GM19043 (cell line): ENCODE measurements around the gene CALML3.

Source experiments
- ATAC-seq: cut with Tn5 transposase; IDR thresholded peaks from one replicate; pipeline ENCODE4 v1.9.1; 2021; ENCODE audit warnings: low read depth; ENCODE audit not compliant: unreplicated experiment

CALML3 gene

DNA sequence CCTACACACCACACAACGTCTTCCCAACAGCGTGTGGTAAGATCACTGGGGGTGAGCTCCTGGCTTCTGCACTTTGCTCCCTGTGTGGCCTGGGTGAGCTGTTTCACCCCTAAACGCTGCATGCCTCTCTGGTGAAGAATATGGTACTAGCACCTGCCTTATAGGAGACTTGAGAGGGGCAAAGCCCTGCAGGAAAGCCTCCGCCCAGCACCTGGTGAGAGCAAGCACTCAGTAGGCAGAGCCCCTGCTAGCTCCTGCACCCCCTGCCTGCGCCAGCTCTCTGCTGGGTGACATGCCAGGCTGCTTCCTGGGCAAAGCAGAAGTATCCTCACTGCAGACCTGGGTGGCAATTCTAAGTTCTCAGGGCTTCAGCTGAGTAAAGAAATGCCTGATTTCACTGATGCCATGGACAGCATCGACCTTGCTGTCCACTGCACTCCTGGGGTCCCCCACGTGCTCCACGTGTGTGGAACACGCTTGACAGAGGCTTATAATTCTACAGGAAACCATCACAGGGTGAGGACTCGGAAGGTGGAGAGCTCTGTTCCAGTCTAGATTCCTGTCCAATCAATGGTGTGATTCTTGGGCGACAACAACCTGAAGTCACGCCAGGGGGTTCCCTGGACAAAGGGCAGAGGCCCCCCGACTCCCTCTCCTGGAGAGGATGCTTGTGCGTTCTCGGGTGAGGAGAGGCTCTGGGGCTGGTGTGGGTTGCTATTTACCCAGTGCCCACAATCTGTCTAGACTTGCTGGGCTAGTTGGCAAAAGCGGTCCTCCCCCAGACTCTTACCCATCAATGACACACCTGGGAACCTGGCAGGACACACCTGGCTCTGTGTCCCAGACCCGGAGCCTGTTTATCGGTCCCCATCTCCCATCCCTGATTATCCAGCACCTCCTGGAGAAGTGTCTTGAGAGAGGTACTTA, 20.4 kb upstream of the CALML3 start:
- no peak for ATAC-seq

DNA sequence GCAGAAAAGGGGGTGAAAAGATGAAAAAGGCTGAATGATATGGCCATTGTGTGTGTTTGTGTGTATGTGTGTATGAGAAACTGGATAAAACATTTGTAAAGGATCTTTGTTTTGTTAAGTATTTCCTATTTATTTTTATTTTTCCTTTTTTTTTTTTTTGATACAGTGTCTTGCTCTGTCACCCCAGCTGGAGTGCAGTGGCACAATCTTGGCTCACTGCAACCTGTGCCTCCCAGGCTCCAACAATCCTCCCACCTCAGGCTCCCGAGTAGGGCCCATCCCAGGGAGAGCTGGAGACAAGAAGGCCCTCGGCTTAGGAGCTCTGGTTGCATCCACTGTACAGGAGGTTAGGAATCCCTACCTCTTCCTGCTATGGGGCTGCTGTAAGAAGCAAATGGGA, 18.5 kb upstream of the CALML3 start:
- no peak for ATAC-seq

DNA sequence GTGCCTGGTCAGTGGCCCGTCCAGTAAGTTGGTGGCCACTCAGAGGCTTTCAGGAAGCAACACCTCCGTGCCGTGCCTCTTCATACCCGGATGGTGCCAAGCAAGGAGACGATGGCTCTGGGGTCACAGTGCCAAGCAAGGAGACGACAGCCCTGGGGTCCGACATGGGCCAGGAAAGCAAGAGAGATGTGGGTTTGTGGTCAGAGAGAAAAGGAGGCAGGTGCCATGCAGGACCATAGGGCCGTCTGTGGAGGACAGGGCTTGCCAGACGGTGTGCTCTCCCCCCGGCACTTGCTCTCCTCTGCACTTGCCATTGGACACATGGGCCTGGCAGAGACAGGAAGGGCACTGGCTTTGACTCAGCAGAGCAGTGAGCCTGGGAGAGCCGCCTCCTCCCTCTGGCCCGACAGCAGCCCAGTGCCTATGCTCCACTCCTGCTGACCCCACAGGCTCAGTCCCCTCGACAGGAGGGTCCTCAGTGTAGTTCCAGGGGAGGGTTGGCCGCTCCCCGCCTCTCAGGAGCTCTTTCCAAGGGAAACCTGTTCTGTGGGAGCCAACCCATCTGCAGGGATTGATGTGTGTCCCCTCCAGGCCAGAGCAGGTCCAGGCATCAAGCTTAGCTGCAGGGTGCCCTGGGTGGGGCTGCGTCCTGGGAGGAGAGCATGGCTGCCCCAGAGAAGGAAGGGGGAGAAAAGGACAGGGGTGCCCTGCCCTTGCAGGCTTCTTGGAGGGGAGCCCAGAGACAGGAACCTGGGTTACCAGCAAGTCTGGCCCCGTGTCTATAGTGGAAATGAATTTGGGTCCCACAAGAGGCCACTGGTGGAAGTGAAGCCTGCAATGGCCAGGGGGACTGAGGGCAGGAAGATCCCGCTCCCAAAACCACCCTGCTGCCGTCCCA, 17.8 kb upstream of the CALML3 start:
- no peak for ATAC-seq

DNA sequence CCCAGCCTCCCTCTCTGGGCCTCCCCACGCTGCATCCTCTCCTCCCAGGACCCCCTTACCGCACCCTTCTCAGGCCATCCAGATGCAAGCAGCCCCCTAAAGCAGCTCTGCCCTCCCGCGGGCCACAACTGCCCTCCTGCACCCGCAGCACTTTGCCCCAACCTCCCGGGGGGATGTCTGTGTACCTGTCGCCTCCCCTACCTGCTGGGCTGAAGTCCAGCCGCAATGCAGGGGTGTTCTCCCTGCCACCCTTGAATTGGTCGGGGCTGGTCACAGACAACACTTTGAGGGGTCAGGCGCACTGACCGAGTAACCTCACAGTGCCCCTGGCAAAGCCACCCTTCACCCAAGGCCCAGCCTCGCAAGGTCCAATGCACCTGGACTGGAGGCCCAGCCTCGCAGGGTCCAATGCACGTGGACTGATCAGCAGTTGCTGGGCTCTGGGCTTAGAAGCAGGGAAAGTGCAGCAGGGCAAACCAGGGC, 17.1 kb upstream of the CALML3 start:
- ATAC-seq, result no peak

DNA sequence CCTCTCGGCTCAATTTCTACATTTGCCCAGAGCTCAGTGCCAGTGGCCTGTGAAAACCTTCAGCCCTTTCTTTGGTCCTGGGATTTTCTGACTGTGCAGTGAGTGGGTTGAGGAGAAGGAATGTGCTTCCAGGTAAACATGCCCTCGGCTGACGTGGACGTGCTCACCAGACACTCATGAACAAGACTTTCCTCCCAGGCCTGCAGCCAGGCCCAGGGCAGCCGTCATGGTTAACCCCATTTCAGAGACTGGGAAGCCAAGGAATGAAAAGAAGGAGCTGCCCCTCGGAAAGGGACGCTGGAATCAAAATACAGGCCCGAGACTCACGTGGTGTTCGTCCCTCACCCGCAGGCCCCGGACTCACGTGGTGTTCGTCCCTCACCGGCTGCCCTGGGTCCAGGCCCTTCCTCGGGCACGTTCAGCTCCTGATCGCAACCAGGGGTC, 16.6 kb upstream of the CALML3 start:
- ATAC-seq, result no peak

DNA sequence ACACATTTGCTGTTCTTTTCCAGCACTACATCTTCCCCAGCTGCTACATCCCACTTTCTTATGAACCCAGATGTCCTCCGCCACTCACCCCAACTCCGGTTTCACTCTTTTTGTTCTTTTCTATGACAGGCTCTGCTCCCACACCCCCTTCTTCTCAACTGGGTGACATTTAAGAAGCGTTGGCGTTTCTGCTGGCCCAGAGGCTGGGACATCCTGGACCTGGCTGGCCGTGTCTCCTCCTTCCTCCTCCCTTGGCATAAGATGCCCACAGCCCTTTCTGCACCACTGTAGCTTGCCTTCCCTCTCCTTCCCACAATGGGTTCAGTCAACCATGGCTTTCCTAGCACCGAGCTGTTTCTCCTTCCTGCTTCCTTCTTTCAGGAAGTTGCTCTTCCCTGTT, 16.0 kb upstream of the CALML3 start:
- no peak for ATAC-seq

DNA sequence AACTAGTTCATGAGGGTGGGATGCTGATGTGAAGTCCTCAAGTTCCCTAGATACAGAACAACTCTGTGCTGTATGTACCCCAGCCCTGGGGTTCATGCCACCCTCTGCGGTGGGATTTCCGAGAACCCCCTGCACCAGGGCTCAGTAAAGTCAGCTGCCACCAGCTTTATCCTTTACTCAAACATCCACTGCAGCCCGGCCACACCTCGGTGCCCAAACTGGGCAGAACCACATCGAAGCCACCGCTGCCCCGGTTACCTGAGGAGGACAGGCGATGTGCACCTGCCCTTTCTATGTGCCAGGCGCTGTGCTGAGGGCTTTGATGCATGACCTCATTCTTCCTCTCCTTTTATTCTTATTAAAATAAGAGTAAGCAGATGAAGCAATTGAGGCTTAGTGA, 15.5 kb upstream of the CALML3 start:
- ATAC-seq, result no peak

DNA sequence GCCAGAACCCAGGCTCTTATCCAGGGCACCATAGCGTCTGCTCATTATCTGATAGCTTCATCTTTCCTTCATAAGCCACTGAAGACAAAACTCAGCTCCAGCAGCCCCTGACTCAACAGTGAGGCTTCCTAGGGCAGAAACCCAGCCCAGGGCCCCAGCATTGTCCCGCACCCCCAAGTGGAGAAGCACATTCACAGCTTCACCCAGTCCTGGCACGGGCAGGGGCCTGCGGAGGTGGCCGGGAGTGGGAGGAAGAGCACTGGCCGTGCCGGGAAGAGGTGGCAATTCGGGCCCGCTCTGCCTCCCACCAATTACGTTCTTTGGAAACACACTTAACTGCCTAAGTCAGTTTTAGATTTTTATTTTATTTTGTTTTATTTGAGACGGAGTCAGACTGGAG, 15.1 kb upstream of the CALML3 start:
- no peak for ATAC-seq

DNA sequence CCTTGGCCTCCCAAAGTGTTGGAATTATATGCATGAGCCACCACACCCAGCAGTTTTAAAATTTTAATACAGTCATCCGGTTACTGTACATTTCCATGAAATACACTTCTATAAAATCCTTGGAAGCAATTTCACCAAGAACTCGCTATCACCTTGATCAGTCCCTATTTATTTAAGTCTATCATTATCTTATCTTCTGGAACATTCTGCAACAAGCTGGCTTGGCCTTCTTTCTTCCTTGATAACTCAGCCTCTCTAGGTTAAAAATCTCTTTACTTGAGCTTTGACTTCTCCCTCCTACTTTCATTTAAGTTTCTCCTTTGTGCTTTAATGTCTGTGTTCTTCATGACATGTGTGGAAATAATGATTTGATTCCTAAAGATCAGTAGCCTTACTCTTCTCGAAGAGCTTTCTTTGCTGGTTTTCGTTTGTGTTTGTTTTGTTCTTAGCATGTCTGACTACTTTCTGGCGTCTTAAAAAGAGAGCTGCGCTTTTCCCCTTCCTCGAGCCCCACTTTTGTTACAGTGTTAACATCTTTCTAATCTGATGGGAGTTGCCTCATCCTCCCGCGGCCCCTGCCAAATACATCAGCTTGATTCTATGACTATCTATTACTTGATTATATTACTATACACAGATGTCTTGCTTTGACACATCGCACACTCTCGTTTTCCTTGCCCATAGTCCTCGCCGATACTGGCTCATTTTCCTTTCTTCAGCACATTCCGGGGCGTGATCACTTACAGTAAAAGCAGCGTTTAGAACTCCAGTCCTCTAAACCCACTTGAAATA, 14.3 kb upstream of the CALML3 start:
- ATAC-seq, result no peak

DNA sequence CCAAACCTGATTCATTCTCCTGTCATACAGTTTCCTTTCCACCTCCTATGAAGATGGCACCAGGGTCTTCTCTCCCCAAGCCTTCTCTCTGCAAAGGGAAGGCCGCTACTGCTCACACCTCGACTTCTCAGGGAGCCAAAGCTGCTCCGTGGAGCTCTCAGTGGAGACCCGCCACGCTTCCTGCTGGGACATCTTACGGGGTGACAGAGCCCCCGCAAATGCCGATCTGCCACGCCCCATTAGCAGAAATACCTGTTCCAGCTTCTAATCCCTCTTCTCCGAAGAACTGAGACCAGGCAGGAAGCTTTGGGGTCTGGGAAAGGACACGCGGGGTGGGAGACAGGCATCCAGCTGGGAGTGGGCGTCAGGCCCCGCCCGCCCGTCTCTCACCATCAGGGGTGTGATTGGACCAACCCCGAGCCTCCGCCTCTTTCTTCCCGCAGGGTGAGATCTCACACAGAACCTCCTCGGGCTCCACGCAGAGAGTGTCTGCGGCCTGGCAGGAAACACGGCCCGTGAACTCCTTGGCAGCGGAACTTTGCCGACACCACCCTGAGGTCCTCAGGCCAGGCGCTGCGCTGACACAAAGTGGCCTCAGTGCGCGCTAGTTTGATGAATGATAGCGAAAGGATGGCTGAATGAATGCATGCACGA, 13.4 kb upstream of the CALML3 start:
- ATAC-seq, result no peak

DNA sequence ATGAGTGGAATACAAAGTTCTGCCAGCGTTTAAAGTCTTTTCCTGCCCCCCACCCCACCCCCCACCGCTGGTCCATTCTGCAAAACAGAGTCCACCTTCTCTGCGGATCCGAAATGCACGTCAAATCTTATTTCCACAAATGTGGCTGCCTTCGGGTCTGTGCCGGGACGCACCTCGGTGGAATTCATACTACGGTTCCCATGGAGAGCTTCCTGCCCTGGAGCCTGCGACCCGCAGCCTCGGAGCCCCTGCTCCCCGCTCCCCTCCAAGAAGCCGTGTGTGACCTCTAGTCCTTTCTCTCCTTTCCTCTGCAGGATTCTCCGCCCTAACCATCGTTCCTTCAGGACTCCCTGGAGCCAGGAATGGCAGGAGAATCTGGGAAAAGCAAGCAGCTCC, 12.9 kb upstream of the CALML3 start:
- ATAC-seq, result no peak

DNA sequence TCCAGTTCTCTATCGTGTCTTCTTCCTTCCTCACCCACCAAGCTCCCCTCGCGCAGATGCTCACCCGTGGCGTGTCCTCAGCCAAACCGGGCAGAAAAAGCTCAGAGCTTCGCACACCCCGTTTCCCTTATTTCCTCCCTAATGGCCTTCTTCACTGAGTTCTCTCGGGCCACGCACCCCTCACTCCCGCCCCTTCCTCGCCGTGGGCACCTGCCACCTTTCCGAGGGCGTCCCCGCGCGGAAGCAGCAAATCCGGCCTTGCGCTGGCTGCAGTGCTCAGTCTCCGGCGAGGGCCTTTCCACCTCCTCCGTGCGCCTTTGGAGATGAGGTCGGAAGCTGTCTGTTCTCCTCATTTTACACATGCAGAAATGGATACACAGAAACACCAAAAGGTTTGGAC, 12.4 kb upstream of the CALML3 start:
- ATAC-seq, result no peak

DNA sequence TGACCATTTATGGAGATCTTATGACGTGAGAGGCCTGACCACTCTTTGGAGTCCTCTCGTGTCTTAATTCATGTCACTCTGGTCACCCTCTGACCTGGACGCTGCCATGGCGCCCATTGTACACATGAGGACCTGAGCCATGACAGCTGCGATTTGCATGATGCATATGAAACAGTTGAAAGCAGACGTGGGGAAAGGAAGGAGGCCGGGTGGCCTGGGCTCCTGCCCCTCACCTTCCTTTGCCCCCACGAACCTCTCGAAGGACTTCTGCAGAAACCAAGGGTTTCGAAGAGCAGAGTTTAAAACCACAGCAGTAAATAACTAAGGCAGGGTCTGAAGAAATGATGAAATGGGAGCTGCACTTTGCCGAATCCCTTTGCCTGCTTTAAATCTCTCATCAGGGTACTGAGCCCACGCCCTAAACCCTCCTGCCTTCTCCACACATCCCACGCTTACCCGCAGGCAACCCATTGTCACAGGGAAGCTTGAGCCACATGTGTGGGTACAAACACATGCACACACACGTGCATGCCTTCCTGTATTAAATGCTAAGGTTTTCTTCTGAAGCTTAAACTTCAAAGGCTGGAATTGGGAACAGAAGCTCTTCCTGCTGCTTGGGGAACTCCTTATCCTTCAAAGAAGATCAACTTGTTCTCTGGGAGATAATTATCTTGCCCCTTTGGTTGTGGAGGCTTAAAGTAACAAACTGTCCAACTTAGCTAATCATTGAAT, 11.7 kb upstream of the CALML3 start:
- ATAC-seq, result no peak

DNA sequence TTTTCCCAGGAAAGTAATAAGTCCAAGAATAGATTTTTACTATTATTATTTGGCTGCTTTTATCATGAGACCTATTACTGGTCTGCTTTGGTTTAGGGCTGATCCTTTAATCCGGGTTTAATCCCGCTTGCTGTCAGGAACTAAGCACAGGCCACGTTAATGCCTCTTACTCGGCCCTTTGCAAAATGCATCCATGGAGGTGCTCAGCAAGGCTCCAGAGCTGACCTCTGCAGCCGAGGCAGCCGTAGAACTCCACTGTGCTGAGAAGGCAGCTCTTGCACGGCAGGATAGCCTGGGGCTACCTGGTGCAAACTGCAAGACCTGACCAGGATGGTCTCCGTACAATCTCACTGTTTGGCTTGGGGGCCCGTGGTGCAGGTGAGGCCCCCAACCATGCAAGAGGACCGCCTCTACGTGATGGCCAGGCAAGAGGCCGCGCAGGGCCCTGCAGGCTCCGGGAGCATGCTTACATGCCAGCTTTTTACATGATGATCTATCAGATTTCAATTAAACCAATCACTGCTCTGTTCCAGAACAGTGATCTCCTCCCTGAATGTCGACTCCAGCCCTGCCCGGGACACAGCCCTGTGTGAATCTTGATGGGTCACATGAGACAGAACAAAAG, 10.4 kb upstream of the CALML3 start:
- ATAC-seq, result no peak

DNA sequence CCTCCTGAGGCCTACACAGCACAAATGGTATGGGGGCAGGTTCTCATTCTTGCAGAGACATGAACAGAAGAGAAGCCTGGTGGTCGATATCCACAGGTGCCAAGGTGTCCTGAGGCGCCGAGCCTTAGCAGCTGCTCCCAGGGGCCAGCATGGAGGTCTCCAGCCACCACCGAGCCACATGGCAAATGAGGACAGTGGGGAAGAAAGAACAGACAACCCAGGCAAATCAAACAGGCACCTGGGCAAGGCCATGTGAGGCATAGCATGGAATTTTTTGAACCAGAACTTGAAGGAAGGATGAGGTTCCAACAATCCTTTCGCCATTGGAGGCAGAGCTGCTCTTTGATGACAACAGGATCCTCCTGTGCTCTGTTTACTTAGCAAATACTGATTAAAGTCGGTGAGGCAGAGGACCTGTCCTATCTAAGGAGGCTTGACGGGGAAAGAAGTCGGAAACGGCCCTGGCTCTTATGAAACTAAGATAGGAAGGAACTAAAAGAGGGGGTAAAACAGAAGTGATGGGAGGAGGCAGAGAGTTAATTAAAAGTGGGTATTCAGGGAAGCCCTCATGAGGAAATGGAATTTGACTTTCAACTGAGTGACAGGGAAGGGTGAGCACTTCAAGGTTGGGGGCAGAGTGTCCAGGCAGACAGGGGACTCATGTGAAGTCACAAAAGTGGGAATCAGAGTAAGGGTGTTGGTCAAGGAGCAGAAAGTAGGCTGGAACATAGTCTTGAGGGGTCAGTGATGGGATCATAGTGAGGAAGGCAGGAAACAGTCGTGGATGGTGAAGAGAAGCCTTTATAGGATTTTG, 8.6 kb upstream of the CALML3 start:
- no peak for ATAC-seq

DNA sequence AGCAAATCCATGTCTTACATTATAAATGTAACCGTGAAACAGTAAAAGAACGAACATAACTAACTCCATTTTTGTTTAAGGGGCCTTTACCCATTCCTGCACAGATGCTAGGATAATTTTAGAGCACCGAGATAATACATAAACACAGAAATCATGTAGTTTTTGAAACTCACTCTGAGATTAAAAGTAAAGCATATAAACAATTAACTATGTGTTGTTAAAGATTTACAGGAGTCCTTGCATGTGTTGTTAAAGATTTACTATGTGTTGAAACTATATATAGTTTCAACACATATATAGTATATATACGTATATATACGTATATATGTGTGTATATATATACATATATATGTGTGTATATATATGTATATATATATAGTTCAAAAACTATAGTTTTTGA, 7.2 kb upstream of the CALML3 start:
- no peak for ATAC-seq

DNA sequence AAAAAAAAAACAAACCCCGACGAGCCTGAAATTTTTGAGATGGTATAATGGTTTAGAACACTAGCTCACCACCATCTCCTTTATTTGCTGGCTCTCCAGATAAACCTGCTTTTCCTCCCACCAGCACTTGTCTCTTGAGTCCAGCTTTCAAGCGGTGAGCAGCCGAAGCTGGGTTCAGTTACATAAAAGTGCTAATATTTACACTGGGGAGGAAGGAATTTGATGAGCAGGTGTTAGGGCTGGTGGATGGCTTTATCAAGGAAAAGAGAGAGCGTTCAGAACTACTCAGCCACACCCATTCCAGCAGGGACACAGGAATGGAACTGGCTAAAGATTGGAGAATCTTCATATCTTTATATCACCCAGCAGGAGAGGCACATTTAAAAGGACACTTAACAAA, 6.6 kb upstream of the CALML3 start:
- no peak for ATAC-seq

DNA sequence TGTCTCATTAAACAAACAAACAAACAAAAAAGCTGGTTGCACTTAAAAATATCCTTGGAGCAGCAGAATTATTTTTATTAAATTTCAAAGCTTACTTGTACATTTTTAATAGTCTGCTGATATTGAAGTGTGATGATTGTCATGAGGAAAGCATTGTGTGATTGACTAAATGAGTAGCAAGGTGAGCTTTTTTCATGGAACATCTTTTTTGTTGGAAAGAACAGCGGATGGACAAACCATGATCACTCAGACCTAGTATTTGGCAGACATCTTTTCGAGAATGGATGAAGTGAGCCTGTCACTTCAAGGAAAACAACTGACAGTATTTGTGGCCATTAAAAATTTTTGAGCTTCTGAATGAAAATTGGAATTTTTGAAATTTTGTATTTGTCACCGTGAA, 5.7 kb upstream of the CALML3 start:
- no peak for ATAC-seq
